Measurements from ENCODE around the gene HIRA.

HIRA gene

GRCh38 chr22:19386248-19386647 is 45.3 kb downstream of the HIRA start:
- H3K27me3 ChIP-seq (ENCODE audit: control insufficient read depth in 1 of 2, insufficient read depth in 2 of 2, low read length in 2 of 2) = no peaks in the 10 kb centered on the region
- H3K27ac ChIP-seq (ENCODE audit: low read depth, low read length) = no peak overlapping the region
- H3K9ac ChIP-seq (ENCODE audit: low read depth in 1 of 2, low read length in 2 of 2) = no peak overlapping the region
- H3K4me1 ChIP-seq (ENCODE audit: control insufficient read depth in 1 of 2, insufficient read depth in 2 of 2, low read length in 2 of 2) = no peaks in the 10 kb centered on the region
- H3K36me3 ChIP-seq (ENCODE audit: control insufficient read depth in 1 of 2, insufficient read depth in 2 of 2, low read length in 2 of 2) = peaks cover 70 to 96% of the 10 kb centered on the region in 2 donors
- no peak overlapping the region for H3K4me3 ChIP-seq (ENCODE audit: low read depth in 1 of 2, low read length in 2 of 2)
- no peaks in the 10 kb centered on the region for H3K9me3 ChIP-seq (ENCODE audit: control insufficient read depth in 1 of 2, low read length in 2 of 2)

DNA sequence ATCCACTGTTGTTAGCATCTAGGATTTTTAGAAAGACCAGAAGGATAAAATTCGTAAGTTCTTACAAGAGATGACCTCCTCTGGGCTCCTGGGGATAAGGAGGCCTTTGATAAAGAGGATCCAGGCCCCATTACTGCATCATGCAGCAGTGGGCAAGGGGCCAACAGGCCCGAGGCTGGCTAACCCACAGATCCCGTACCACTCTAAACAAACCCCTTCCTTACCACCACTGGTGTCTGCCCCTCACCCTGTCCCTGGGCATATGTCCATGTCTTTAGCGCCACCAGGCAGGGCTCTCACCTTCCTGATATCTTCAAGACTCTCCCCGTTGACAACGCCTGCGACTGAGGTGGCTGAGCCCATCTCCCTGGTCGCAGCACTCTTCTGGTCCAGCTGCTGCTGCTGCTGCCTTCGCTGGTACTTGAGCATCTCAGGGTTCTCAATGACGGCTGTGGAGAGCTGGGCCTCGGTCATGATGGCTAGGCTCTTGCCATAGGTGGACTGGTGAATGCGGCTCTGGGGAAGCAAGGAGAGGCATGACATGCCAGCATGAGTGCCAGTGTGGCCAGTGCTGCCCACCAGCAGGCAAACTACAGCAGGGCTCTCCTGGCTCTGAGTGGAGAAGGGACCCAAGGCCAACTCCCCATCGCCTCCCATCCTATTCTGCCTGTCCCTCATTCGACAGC is 46.2 kb downstream of the HIRA start:
- Histone ChIP-seq H3K27me3 (ENCODE audit: control insufficient read depth in 1 of 2, insufficient read depth in 2 of 2, low read length in 2 of 2) (no peaks in the 10 kb centered on the region), H3K27ac (ENCODE audit: low read depth, low read length) (no peak overlapping the region), H3K4me3 (ENCODE audit: low read depth in 1 of 2, low read length in 2 of 2) (no peak overlapping the region), H3K9ac (ENCODE audit: low read depth in 1 of 2, low read length in 2 of 2) (no peak overlapping the region), H3K4me1 (ENCODE audit: control insufficient read depth in 1 of 2, insufficient read depth in 2 of 2, low read length in 2 of 2) (no peaks in the 10 kb centered on the region), H3K9me3 (ENCODE audit: control insufficient read depth in 1 of 2, low read length in 2 of 2) (no peaks in the 10 kb centered on the region), H3K36me3 (ENCODE audit: control insufficient read depth in 1 of 2, insufficient read depth in 2 of 2, low read length in 2 of 2) (peaks cover 62 to 94% of the 10 kb centered on the region in 2 donors)

GRCh38 chr22:19383292-19383691 is 48.2 kb downstream of the HIRA start:
- Histone ChIP-seq H3K9me3 (ENCODE audit: control insufficient read depth in 1 of 2, low read length in 2 of 2) (no peaks in the 10 kb centered on the region), H3K36me3 (ENCODE audit: control insufficient read depth in 1 of 2, insufficient read depth in 2 of 2, low read length in 2 of 2) (peaks cover 53 to 78% of the 10 kb centered on the region in 2 donors)

GRCh38 chr22:19382240-19382639 is 49.3 kb downstream of the HIRA start:
- H3K9ac ChIP-seq (ENCODE audit: low read depth in 1 of 2, low read length in 2 of 2) = no peak overlapping the region
- H3K36me3 ChIP-seq (ENCODE audit: control insufficient read depth in 1 of 2, insufficient read depth in 2 of 2, low read length in 2 of 2) = peaks cover 55 to 78% of the 10 kb centered on the region in 2 donors

More at GRCh38 chr22:19383292-19383691, 48.2 kb downstream of the HIRA start:
- Histone ChIP-seq H3K27ac (ENCODE audit: low read depth, low read length) (no peak overlapping the region), H3K4me3 (ENCODE audit: low read depth in 1 of 2, low read length in 2 of 2) (no peak overlapping the region), H3K4me1 (ENCODE audit: control insufficient read depth in 1 of 2, insufficient read depth in 2 of 2, low read length in 2 of 2) (no peaks in the 10 kb centered on the region), H3K27me3 (ENCODE audit: control insufficient read depth in 1 of 2, insufficient read depth in 2 of 2, low read length in 2 of 2) (no peaks in the 10 kb centered on the region), H3K9ac (ENCODE audit: low read depth in 1 of 2, low read length in 2 of 2) (no peak overlapping the region)

DNA sequence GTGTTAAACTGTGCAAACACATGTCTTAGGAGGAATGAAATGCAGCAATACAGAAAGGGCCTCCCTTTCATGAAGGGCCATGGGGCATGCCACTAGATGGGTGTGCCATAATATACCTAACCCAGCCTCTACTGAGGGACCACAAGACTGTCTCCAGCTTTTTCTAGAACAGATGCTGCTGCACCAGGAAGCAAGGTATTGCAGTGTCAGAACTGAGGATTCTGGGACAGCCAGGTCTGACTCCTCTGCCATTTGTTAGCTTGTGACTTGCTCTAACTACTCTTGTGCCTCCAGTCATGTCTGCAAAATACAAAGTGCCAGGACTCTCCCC is 53.2 kb downstream of the HIRA start:
- peaks cover 56 to 78% of the 10 kb centered on the region in 2 donors for H3K36me3 ChIP-seq (ENCODE audit: control insufficient read depth in 1 of 2, insufficient read depth in 2 of 2, low read length in 2 of 2)
- no peak overlapping the region for H3K9ac ChIP-seq (ENCODE audit: low read depth in 1 of 2, low read length in 2 of 2)
- H3K9me3 ChIP-seq (ENCODE audit: control insufficient read depth in 1 of 2, low read length in 2 of 2) = no peaks in the 10 kb centered on the region
- no peak overlapping the region for H3K27ac ChIP-seq (ENCODE audit: low read depth, low read length)
- H3K4me3 ChIP-seq (ENCODE audit: low read depth in 1 of 2, low read length in 2 of 2) = no peak overlapping the region
- H3K4me1 ChIP-seq (ENCODE audit: control insufficient read depth in 1 of 2, insufficient read depth in 2 of 2, low read length in 2 of 2) = no peaks in the 10 kb centered on the region
- no peaks in the 10 kb centered on the region for H3K27me3 ChIP-seq (ENCODE audit: control insufficient read depth in 1 of 2, insufficient read depth in 2 of 2, low read length in 2 of 2)

More at GRCh38 chr22:19382240-19382639, 49.3 kb downstream of the HIRA start:
- no peak overlapping the region for H3K4me3 ChIP-seq (ENCODE audit: low read depth in 1 of 2, low read length in 2 of 2)
- no peaks in the 10 kb centered on the region for H3K4me1 ChIP-seq (ENCODE audit: control insufficient read depth in 1 of 2, insufficient read depth in 2 of 2, low read length in 2 of 2)
- no peaks in the 10 kb centered on the region for H3K9me3 ChIP-seq (ENCODE audit: control insufficient read depth in 1 of 2, low read length in 2 of 2)
- no peaks in the 10 kb centered on the region for H3K27me3 ChIP-seq (ENCODE audit: control insufficient read depth in 1 of 2, insufficient read depth in 2 of 2, low read length in 2 of 2)
- H3K27ac ChIP-seq (ENCODE audit: low read depth, low read length) = no peak overlapping the region

DNA sequence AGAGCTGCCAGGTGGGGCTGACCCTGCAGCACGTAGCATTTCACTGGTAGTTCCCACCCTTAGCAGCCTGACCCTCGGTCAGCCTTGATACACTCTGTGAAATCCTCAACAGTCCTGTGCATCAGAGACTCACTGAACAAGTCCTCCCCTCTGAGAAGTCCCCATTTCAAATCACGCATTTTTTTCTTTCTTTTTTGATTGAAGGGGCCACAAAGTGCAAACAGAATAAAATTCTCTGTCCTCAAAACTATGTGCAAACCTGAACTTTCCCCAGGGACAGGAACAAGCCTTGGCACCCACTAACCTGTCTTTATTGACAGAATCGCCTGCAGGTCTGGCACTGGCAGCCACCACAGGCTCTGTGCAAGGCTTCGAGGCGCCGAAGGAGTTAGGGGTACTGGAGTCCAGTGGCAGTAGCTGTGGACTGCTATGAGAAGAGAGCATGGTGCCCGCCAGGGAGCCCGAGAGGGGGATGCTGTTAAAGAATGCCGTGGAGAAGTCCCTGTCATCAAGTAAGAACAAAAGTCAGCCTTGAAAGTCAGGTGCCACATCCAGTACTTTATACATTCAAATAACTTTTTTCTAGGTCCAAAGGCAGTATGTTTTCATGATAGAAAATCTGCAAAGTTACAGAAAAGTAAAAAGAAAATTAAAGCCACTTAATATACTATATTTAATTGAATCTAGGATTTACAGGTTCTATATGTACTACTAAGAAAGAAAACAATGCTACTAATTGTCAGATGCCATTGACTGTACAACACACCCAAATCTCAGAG is 53.8 kb downstream of the HIRA start:
- no peak overlapping the region for H3K4me3 ChIP-seq (ENCODE audit: low read depth in 1 of 2, low read length in 2 of 2)
- H3K4me1 ChIP-seq (ENCODE audit: control insufficient read depth in 1 of 2, insufficient read depth in 2 of 2, low read length in 2 of 2) = no peaks in the 10 kb centered on the region
- no peak overlapping the region for H3K27ac ChIP-seq (ENCODE audit: low read depth, low read length)
- H3K9me3 ChIP-seq (ENCODE audit: control insufficient read depth in 1 of 2, low read length in 2 of 2) = no peaks in the 10 kb centered on the region
- H3K36me3 ChIP-seq (ENCODE audit: control insufficient read depth in 1 of 2, insufficient read depth in 2 of 2, low read length in 2 of 2) = peaks cover 56 to 78% of the 10 kb centered on the region in 2 donors
- no peak overlapping the region for H3K9ac ChIP-seq (ENCODE audit: low read depth in 1 of 2, low read length in 2 of 2)
- H3K27me3 ChIP-seq (ENCODE audit: control insufficient read depth in 1 of 2, insufficient read depth in 2 of 2, low read length in 2 of 2) = no peaks in the 10 kb centered on the region

DNA sequence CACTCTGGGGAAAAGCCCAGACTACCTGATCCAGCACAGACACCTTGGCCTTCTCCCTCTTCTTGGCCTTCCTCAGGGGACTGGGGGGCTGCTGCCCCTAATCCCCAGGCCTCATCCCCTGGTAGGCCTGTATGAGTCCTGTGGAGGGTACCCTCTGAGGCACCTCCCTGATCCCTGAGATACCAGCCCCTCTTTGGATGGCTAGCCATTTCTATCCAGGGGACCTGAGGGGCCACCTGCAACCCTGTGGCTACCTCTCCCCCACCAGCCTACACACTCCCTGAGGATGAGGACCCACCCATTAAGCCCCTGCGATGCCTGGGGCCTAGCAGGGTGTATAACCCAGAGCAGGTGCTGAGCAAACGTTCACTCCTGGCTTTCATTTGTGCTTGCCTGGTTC is 54.6 kb downstream of the HIRA start:
- H3K9me3 ChIP-seq (ENCODE audit: control insufficient read depth in 1 of 2, low read length in 2 of 2) = no peaks in the 10 kb centered on the region
- H3K9ac ChIP-seq (ENCODE audit: low read depth in 1 of 2, low read length in 2 of 2) = no peak overlapping the region
- no peaks in the 10 kb centered on the region for H3K27me3 ChIP-seq (ENCODE audit: control insufficient read depth in 1 of 2, insufficient read depth in 2 of 2, low read length in 2 of 2)
- no peaks in the 10 kb centered on the region for H3K4me1 ChIP-seq (ENCODE audit: control insufficient read depth in 1 of 2, insufficient read depth in 2 of 2, low read length in 2 of 2)
- no peak overlapping the region for H3K4me3 ChIP-seq (ENCODE audit: low read depth in 1 of 2, low read length in 2 of 2)
- no peak overlapping the region for H3K27ac ChIP-seq (ENCODE audit: low read depth, low read length)
- peaks cover 51 to 75% of the 10 kb centered on the region in 2 donors for H3K36me3 ChIP-seq (ENCODE audit: control insufficient read depth in 1 of 2, insufficient read depth in 2 of 2, low read length in 2 of 2)

- H3K27me3 ChIP-seq (ENCODE audit: control insufficient read depth in 1 of 2, insufficient read depth in 2 of 2, low read length in 2 of 2) = no peaks in the 10 kb centered on the region
- no peak overlapping the region for H3K4me3 ChIP-seq (ENCODE audit: low read depth in 1 of 2, low read length in 2 of 2)
- H3K36me3 ChIP-seq (ENCODE audit: control insufficient read depth in 1 of 2, insufficient read depth in 2 of 2, low read length in 2 of 2) = peaks cover 56 to 75% of the 10 kb centered on the region in 2 donors
- H3K9ac ChIP-seq (ENCODE audit: low read depth in 1 of 2, low read length in 2 of 2) = no peak overlapping the region
- H3K4me1 ChIP-seq (ENCODE audit: control insufficient read depth in 1 of 2, insufficient read depth in 2 of 2, low read length in 2 of 2) = no peaks in the 10 kb centered on the region
- H3K9me3 ChIP-seq (ENCODE audit: control insufficient read depth in 1 of 2, low read length in 2 of 2) = no peaks in the 10 kb centered on the region
- no peak overlapping the region for H3K27ac ChIP-seq (ENCODE audit: low read depth, low read length)
Measured at GRCh38 chr22:19376247-19376646, 55.3 kb downstream of the HIRA start.

- H3K27ac ChIP-seq (ENCODE audit: low read depth, low read length) = no peak overlapping the region
- H3K4me3 ChIP-seq (ENCODE audit: low read depth in 1 of 2, low read length in 2 of 2) = no peak overlapping the region
- peaks cover 59 to 77% of the 10 kb centered on the region in 2 donors for H3K36me3 ChIP-seq (ENCODE audit: control insufficient read depth in 1 of 2, insufficient read depth in 2 of 2, low read length in 2 of 2)
- no peaks in the 10 kb centered on the region for H3K4me1 ChIP-seq (ENCODE audit: control insufficient read depth in 1 of 2, insufficient read depth in 2 of 2, low read length in 2 of 2)
- H3K9ac ChIP-seq (ENCODE audit: low read depth in 1 of 2, low read length in 2 of 2) = no peak overlapping the region
- no peaks in the 10 kb centered on the region for H3K27me3 ChIP-seq (ENCODE audit: control insufficient read depth in 1 of 2, insufficient read depth in 2 of 2, low read length in 2 of 2)
- no peaks in the 10 kb centered on the region for H3K9me3 ChIP-seq (ENCODE audit: control insufficient read depth in 1 of 2, low read length in 2 of 2)
Measured at GRCh38 chr22:19375435-19375834, 56.1 kb downstream of the HIRA start.

GRCh38 chr22:19374410-19374809 is 57.1 kb downstream of the HIRA start:
- no peak overlapping the region for H3K4me3 ChIP-seq (ENCODE audit: low read depth in 1 of 2, low read length in 2 of 2)
- peaks cover 59 to 86% of the 10 kb centered on the region in 2 donors for H3K36me3 ChIP-seq (ENCODE audit: control insufficient read depth in 1 of 2, insufficient read depth in 2 of 2, low read length in 2 of 2)
- H3K27me3 ChIP-seq (ENCODE audit: control insufficient read depth in 1 of 2, insufficient read depth in 2 of 2, low read length in 2 of 2) = no peaks in the 10 kb centered on the region
- H3K27ac ChIP-seq (ENCODE audit: low read depth, low read length) = no peak overlapping the region
- no peaks in the 10 kb centered on the region for H3K4me1 ChIP-seq (ENCODE audit: control insufficient read depth in 1 of 2, insufficient read depth in 2 of 2, low read length in 2 of 2)
- H3K9me3 ChIP-seq (ENCODE audit: control insufficient read depth in 1 of 2, low read length in 2 of 2) = no peaks in the 10 kb centered on the region
- no peak overlapping the region for H3K9ac ChIP-seq (ENCODE audit: low read depth in 1 of 2, low read length in 2 of 2)
